GM21737 (cell line): ENCODE data around the gene TCP1.
"Not testable (repeated sequence)": the region's sequence is repeated elsewhere in the genome, so short reads cannot be mapped to it uniquely, and the experiment has no call there.

Experiments
- ATAC-seq: cut with Tn5 transposase; IDR thresholded peaks from one replicate; pipeline ENCODE4 v1.9.1; 2021; ENCODE audit warnings: mild to moderate bottlenecking, moderate library complexity; ENCODE audit not compliant: unreplicated experiment

The TCP1 gene

GRCh38 chr6:159745081-159745480 lies 44.3 kb downstream of the TCP1 start:
- ATAC-seq: no peak

DNA sequence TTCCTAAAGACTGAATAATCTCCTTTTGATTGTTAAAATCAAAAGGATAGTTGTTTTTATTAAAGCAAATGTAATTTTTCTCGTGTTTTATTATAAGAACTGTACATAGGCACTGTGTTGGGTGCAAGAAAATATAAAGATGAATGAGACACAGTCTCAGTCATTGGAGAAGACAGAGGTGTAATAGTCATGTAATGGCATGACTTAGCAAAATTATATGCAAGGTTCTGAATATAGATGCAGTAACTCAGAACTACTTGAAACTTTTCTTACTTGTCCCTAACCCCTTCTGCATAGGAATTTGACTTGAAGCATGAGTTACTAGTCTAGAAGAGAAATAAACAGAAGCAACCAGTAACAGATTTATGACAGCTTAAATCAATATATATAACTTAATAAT lies 47.2 kb downstream of the TCP1 start:
- ATAC-seq: no peak

DNA sequence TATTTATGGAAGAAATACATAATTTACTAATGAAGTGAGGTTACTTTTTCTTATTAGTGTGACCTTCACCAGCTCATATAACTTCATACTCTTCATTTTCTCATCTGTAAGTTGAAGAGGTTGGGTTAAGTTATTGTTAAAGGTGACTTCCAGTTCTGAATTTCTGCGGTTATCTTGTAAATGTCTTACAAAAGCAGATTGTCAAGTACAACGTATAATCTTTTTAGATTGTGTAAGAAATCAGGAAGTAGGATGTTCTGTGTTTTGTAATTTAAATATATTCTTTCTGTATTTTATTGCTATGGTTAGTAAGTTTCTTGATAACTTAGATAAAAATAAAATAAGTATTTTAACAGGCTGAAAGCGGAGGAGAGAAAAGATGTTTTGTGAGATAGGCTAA lies 50.1 kb downstream of the TCP1 start:
- ATAC-seq: no peak

- ATAC-seq: no peak
These were observed 52.5 kb downstream of the TCP1 start for GRCh38 chr6:159736908-159737307.

- not testable (repeated sequence) for ATAC-seq
These were observed 56.0 kb downstream of the TCP1 start for GRCh38 chr6:159733395-159733794.

GRCh38 chr6:159732550-159732949 lies 56.9 kb downstream of the TCP1 start:
- not testable (repeated sequence) for ATAC-seq

DNA sequence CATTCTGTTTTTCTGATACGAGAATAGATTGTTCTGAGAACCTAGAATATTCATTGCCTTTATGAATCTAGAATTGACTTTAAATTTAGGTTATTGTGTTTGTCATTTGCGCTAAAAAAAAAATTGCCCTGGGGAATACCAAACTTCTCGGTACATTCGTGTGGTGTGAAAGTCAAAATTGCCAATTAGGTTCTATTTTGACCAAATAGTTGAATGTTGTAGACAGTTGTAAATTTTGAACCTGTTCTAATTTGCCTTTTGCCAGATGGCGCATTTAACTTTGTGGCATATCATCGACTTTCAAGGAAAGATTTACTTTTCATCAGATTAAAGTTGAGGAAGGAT lies 59.1 kb downstream of the TCP1 start:
- ATAC-seq: no peak

- ATAC-seq: no peak
These were observed 59.6 kb downstream of the TCP1 start for GRCh38 chr6:159729598-159730331.

DNA sequence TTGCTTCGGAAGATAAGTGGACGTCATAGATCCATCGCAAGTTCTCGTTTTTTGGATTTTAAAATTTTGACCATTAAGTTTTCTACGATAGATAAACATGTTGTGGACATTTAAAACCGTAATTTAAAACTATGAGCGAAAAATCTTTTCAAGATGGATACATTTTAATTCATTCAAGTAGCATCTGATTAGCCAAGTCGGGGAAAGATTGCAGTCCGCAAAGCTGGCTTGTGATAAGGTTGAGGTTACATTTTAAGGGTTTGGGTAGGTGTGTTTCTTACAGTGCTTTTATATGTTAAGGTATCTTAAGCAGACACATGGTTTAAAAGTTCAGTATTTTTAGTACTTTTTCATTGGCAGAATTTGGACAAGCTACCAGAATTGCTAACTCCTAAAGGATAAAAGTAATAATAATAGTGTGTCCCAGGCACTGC lies 60.9 kb downstream of the TCP1 start:
- no peak for ATAC-seq
